ENCODE measurements around the gene AP3S2.
"Not testable (repeated sequence)": the region's sequence is repeated elsewhere in the genome, so short reads cannot be mapped to it uniquely, and the experiment has no call there.

AP3S2 gene

GRCh38 chr15:89863918-89864317 lies 29.9 kb downstream of the AP3S2 start:
- no peak for DNase-seq

GRCh38 chr15:89860891-89861290 lies 32.9 kb downstream of the AP3S2 start:
- DNase-seq, result no peak

- DNase-seq, result no peak
Measured at GRCh38 chr15:89860431-89860830, 33.4 kb downstream of the AP3S2 start.

- DNase-seq, result no peak
Measured at GRCh38 chr15:89858661-89859458, 34.9 kb downstream of the AP3S2 start.

GRCh38 chr15:89857673-89858072 lies 36.1 kb downstream of the AP3S2 start:
- no peak for DNase-seq

GRCh38 chr15:89855948-89856347 lies 37.8 kb downstream of the AP3S2 start:
- DNase-seq, result no peak

- not testable (repeated sequence) for DNase-seq
Measured at GRCh38 chr15:89854863-89855262, 38.9 kb downstream of the AP3S2 start.

GRCh38 chr15:89852342-89852995 lies 41.3 kb downstream of the AP3S2 start:
- no peak for DNase-seq

- no peak for DNase-seq
Measured at GRCh38 chr15:89851673-89852341, 42.0 kb downstream of the AP3S2 start.

- no peak for DNase-seq
Measured at GRCh38 chr15:89848970-89849292, 44.9 kb downstream of the AP3S2 start.

GRCh38 chr15:89847101-89847500 lies 46.7 kb downstream of the AP3S2 start:
- DNase-seq, result no peak

- no peak for DNase-seq
Measured at GRCh38 chr15:89845305-89845893, 48.4 kb downstream of the AP3S2 start.

- no peak for DNase-seq
Measured at GRCh38 chr15:89841962-89842361, 51.8 kb downstream of the AP3S2 start.

GRCh38 chr15:89841306-89841705 lies 52.5 kb downstream of the AP3S2 start:
- DNase-seq, result no peak

- no peak for DNase-seq
Measured at GRCh38 chr15:89839167-89839810, 54.5 kb downstream of the AP3S2 start.

GRCh38 chr15:89837830-89838178 lies 56.0 kb downstream of the AP3S2 start:
- no peak for DNase-seq

- DNase-seq, result no peak
Measured at GRCh38 chr15:89837134-89837829, 56.5 kb downstream of the AP3S2 start.

GRCh38 chr15:89836267-89837133 lies 57.3 kb downstream of the AP3S2 start:
- no peak for DNase-seq

GRCh38 chr15:89835176-89835564 lies 58.6 kb downstream of the AP3S2 start:
- no peak for DNase-seq

GRCh38 chr15:89834465-89835175 lies 59.2 kb downstream of the AP3S2 start:
- not testable (repeated sequence) for DNase-seq

- DNase-seq, result no peak
Measured at GRCh38 chr15:89833966-89834365, 59.8 kb downstream of the AP3S2 start.

All from NCI-H510A (cell line).